ENCODE data around the gene ZSWIM5.

DNA sequence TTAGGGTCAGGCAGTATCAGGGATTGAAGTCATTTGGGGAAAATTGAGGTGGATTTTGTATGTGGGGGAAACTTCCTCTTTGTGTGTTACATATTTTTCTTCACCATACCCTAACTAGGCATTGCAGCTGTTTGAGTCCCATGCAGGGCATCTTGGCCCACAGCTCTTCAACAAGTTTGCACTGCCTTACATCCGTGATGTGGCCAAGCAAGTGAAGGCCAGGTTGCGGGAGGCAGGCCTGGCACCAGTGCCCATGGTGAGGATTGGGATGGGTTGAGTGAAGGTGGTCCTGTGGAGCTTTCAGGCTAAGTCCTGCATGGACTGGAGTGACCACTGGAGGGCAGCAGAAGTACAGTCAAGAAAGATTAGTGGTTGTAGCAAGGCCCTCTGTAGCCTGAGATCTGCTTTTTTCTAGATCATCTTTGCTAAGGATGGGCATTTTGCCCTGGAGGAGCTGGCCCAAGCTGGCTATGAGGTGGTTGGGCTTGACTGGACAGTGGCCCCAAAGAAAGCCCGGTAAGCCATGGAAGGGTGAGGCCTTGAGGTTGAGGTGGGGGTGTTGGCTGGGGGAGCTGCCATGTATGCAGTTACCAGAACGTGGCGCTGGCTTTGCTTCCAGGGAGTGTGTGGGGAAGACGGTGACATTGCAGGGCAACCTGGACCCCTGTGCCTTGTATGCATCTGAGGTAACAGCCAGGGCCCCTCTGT lies 191.9 kb downstream of the ZSWIM5 start:
- TF ChIP-seq, protein P1, sequence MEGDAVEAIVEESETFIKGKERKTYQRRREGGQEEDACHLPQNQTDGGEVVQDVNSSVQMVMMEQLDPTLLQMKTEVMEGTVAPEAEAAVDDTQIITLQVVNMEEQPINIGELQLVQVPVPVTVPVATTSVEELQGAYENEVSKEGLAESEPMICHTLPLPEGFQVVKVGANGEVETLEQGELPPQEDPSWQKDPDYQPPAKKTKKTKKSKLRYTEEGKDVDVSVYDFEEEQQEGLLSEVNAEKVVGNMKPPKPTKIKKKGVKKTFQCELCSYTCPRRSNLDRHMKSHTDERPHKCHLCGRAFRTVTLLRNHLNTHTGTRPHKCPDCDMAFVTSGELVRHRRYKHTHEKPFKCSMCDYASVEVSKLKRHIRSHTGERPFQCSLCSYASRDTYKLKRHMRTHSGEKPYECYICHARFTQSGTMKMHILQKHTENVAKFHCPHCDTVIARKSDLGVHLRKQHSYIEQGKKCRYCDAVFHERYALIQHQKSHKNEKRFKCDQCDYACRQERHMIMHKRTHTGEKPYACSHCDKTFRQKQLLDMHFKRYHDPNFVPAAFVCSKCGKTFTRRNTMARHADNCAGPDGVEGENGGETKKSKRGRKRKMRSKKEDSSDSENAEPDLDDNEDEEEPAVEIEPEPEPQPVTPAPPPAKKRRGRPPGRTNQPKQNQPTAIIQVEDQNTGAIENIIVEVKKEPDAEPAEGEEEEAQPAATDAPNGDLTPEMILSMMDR (conservative IDR thresholded peaks at IDR 0.05; ENCODE audit: low read depth, low read length), result peak; percentile 96
- TF ChIP-seq EZH2 (IDR thresholded peaks at IDR 0.05; ENCODE audit: low read length, unreplicated experiment) (no peak), EZH2phosphoT487 (IDR thresholded peaks at IDR 0.05; ENCODE audit: borderline replicate concordance, low read length) (no peak)

Measured in PC-3 (cell line).